HCT116 (cell line): ENCODE data around the gene C8A.

Experiments used
- EZH2 ChIP-seq: fragments of 200-600 bp; sonication (generic); IDR thresholded peaks from 2 replicates; pipeline ENCODE4 v1.6.1; 2017; ENCODE audit warnings: antibody characterized with exemption, mixed run types
- EZH2phosphoT487 ChIP-seq: fragments of 200-600 bp; IDR thresholded peaks from 2 replicates; pipeline ENCODE4 v1.6.1; 2018; ENCODE audit warnings: antibody characterized with exemption, borderline replicate concordance
- POLR2A ChIP-seq: IDR thresholded peaks from 2 replicates; pipeline ENCODE4 v1.7.0; 2011; ENCODE audit warnings: borderline replicate concordance; ENCODE audit not compliant: insufficient read depth, insufficient read length; ENCODE audit errors: extremely low read depth
- POLR2AphosphoS5 ChIP-seq: IDR thresholded peaks from 2 replicates; pipeline ENCODE4 v1.6.1; 2011; ENCODE audit warnings: mild to moderate bottlenecking, low read depth, low read length, moderate library complexity
- RAD21 ChIP-seq: IDR thresholded peaks from 2 replicates; pipeline ENCODE4 v1.6.1; 2012; ENCODE audit warnings: low read depth, mild to moderate bottlenecking
- TCF7L2 ChIP-seq: IDR thresholded peaks from 2 replicates; pipeline ENCODE4 v1.7.0; 2011; ENCODE audit warnings: borderline replicate concordance, inconsistent platforms; ENCODE audit not compliant: insufficient read depth, insufficient read length; ENCODE audit errors: extremely low read depth
- ZNF274 ChIP-seq: fragments of 200-500 bp; sonication (Bioruptor generic); IDR thresholded peaks from 2 replicates; pipeline ENCODE4 v1.6.1; 2014; ENCODE audit warnings: mild to moderate bottlenecking, low read depth, low read length, inconsistent platforms
- TF ChIP-seq, protein P1 (sequence below), 3 experiments: fragments of 200-600 bp in 1 of 3; sonication (generic) in 1 of 3; IDR thresholded peaks in 2 of 3; conservative IDR thresholded peaks in 1 of 3; 2 replicates each; pipeline ENCODE4 v1.5.1; 2012 to 2017; ENCODE audit warnings: low read depth in 2 of 3, low read length in 2 of 3, antibody characterized with exemption in 1 of 3, borderline replicate concordance in 1 of 3, control low read depth in 1 of 3, mild to moderate bottlenecking in 1 of 3, mixed read lengths in 1 of 3, mixed run types in 1 of 3, moderate library complexity in 1 of 3; ENCODE audit not compliant: insufficient read depth in 1 of 3
- TF ChIP-seq, protein P2 (sequence below): IDR thresholded peaks from 2 replicates; pipeline ENCODE4 v1.6.1; 2012; ENCODE audit warnings: low read depth
- TF ChIP-seq, protein P3 (sequence below): IDR thresholded peaks from 2 replicates; pipeline ENCODE4 v1.6.1; 2012

DNA sequence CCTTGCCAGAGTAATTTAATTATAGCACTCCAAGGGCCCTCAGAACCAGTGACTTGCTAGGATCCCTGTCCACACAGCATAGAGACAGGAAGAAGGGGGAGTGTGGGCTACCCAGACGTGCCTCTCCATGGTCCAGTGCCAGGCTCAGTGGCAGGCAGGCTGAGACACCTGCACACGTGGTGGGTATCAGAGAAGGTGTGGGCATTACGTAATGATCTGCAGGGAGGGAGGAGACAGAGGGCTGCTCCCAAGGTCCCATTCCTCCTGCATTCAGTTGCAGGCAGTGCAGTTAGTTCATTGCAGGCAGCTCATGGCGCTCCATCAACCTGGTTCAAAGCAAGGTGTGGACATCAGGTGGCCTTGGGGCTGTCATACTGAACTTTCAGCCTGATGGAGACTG is 61.4 kb downstream of the C8A start:
- TF ChIP-seq POLR2A (no peak), EZH2phosphoT487 (no peak), RAD21 (no peak), POLR2AphosphoS5 (no peak), TCF7L2 (no peak), ZNF274 (no peak), EZH2 (no peak)
- TF ChIP-seq, protein P1, sequence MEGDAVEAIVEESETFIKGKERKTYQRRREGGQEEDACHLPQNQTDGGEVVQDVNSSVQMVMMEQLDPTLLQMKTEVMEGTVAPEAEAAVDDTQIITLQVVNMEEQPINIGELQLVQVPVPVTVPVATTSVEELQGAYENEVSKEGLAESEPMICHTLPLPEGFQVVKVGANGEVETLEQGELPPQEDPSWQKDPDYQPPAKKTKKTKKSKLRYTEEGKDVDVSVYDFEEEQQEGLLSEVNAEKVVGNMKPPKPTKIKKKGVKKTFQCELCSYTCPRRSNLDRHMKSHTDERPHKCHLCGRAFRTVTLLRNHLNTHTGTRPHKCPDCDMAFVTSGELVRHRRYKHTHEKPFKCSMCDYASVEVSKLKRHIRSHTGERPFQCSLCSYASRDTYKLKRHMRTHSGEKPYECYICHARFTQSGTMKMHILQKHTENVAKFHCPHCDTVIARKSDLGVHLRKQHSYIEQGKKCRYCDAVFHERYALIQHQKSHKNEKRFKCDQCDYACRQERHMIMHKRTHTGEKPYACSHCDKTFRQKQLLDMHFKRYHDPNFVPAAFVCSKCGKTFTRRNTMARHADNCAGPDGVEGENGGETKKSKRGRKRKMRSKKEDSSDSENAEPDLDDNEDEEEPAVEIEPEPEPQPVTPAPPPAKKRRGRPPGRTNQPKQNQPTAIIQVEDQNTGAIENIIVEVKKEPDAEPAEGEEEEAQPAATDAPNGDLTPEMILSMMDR (IDR thresholded peaks at IDR 0.05 in 2 of 3, conservative IDR thresholded peaks at IDR 0.05 in 1 of 3; ENCODE audit: borderline replicate concordance in 1 of 3, insufficient read depth in 1 of 3, low read depth in 2 of 3, low read length in 2 of 3) = no peak
- TF ChIP-seq, protein P2, sequence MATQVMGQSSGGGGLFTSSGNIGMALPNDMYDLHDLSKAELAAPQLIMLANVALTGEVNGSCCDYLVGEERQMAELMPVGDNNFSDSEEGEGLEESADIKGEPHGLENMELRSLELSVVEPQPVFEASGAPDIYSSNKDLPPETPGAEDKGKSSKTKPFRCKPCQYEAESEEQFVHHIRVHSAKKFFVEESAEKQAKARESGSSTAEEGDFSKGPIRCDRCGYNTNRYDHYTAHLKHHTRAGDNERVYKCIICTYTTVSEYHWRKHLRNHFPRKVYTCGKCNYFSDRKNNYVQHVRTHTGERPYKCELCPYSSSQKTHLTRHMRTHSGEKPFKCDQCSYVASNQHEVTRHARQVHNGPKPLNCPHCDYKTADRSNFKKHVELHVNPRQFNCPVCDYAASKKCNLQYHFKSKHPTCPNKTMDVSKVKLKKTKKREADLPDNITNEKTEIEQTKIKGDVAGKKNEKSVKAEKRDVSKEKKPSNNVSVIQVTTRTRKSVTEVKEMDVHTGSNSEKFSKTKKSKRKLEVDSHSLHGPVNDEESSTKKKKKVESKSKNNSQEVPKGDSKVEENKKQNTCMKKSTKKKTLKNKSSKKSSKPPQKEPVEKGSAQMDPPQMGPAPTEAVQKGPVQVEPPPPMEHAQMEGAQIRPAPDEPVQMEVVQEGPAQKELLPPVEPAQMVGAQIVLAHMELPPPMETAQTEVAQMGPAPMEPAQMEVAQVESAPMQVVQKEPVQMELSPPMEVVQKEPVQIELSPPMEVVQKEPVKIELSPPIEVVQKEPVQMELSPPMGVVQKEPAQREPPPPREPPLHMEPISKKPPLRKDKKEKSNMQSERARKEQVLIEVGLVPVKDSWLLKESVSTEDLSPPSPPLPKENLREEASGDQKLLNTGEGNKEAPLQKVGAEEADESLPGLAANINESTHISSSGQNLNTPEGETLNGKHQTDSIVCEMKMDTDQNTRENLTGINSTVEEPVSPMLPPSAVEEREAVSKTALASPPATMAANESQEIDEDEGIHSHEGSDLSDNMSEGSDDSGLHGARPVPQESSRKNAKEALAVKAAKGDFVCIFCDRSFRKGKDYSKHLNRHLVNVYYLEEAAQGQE = no peak
- TF ChIP-seq, protein P3, sequence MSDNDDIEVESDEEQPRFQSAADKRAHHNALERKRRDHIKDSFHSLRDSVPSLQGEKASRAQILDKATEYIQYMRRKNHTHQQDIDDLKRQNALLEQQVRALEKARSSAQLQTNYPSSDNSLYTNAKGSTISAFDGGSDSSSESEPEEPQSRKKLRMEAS = no peak
